ENCODE results near the gene DNAJB9. TPM values are rescaled to one million over a fixed set of nuclear protein-coding genes. Genes with fewer than 3 reads are reported as not detected.

The DNAJB9 gene
- total and polyA plus RNA-seq, 2 of the 13 experiments (the other 11 are each of a cell fraction or from before 2014, with no cell fraction given) = 8.6 to 16.4 TPM

DNA sequence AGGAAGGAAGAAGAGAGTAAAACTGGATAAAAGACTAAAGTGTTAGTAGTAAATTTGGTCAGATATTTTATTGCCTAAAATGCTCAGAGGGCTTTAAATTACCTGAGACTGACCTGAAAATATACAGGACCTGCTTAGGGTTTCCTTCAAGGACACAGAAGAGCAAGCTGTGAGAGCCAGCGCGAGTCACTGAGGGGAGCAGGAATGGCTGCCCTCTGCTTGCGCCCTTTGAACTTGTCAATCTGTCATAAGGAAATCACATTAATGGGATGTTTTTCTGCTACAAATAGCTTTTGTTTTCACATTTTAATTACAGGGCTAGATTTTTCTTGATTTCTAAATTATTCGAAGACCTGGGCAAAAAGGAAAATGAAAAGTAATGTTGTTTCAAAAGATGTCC lies 26.9 kb downstream of the DNAJB9 start (continued):
- TF ChIP-seq, protein P1, sequence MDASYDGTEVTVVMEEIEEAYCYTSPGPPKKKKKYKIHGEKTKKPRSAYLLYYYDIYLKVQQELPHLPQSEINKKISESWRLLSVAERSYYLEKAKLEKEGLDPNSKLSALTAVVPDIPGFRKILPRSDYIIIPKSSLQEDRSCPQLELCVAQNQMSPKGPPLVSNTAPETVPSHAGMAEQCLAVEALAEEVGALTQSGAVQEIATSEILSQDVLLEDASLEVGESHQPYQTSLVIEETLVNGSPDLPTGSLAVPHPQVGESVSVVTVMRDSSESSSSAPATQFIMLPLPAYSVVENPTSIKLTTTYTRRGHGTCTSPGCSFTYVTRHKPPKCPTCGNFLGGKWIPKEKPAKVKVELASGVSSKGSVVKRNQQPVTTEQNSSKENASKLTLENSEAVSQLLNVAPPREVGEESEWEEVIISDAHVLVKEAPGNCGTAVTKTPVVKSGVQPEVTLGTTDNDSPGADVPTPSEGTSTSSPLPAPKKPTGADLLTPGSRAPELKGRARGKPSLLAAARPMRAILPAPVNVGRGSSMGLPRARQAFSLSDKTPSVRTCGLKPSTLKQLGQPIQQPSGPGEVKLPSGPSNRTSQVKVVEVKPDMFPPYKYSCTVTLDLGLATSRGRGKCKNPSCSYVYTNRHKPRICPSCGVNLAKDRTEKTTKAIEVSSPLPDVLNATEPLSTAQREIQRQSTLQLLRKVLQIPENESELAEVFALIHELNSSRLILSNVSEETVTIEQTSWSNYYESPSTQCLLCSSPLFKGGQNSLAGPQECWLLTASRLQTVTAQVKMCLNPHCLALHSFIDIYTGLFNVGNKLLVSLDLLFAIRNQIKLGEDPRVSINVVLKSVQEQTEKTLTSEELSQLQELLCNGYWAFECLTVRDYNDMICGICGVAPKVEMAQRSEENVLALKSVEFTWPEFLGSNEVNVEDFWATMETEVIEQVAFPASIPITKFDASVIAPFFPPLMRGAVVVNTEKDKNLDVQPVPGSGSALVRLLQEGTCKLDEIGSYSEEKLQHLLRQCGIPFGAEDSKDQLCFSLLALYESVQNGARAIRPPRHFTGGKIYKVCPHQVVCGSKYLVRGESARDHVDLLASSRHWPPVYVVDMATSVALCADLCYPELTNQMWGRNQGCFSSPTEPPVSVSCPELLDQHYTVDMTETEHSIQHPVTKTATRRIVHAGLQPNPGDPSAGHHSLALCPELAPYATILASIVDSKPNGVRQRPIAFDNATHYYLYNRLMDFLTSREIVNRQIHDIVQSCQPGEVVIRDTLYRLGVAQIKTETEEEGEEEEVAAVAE (CRISPR knock-in tag; IDR thresholded peaks at IDR 0.05; ENCODE audit: borderline replicate concordance) = no peak

DNA sequence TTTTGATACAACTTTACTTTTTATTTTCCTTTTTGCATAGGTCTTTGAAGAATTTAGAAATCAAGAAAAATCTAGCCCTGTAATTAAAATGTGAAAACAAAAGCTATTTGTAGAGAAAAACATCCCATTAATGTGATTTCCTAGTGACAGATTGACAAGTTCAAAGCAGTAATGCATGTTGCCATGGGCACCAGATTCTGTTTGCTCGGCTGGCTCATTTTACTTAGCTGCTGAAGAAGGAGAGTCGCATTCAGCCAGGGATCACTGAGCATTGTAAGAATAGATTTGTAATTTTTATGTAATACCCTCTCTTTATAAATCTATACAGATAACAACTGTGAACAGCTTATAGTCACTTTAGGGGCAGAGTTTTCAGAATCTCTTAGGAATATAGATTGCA lies 28.5 kb downstream of the DNAJB9 start:
- Histone ChIP-seq H3K4me1 (ENCODE audit: insufficient read depth, low read length) (no peaks in the 10 kb centered on the region), H3K4me3 (replicated peaks in 1 of 3; ENCODE audit: insufficient read depth in 1 of 3, low read depth in 2 of 3, low read length in 3 of 3) (no peak overlapping the region), H3K27ac (ENCODE audit: extremely low read length, insufficient read depth, low read length) (no peak overlapping the region), H3K4me2 (ENCODE audit: low read depth, low read length) (no peak overlapping the region), H3K9ac (ENCODE audit: insufficient read depth, low read depth, low read length) (no peak overlapping the region), H3K36me3 (replicated peaks in 1 of 2; ENCODE audit: control insufficient read depth in 1 of 2, insufficient read depth in 2 of 2, low read length in 2 of 2) (no peaks in the 10 kb centered on the region), H3K79me2 (ENCODE audit: insufficient read depth, low read length) (no peaks in the 10 kb centered on the region), H3K27me3 (ENCODE audit: control insufficient read depth in 1 of 2, insufficient read depth in 2 of 2, low read length in 2 of 2) (peaks cover 3 to 20% of the 10 kb centered on the region in 2 experiments; a peak in 3 of 5 replicates), H3K9me3 (ENCODE audit: low read length) (no peaks in the 10 kb centered on the region), H4K20me1 (ENCODE audit: insufficient read depth, low read length) (no peaks in the 10 kb centered on the region), H2AFZ (ENCODE audit: low read length) (no peak overlapping the region)
- 3% methylated on average over 2 of the region's 2 CpGs for WGBS (ENCODE audit: low lambda C conversion rate)
- DNase-seq (ENCODE audit: low spot score) (no peak), FAIRE-seq (no peak), ATAC-seq (no peak)
- intact Hi-C loops (cut with micrococcal nuclease; ENCODE audit: unreplicated experiment) (no loop called here), in situ Hi-C loops (cut with HindIII; ENCODE audit: extremely low pct_ligation_motif_present, low pct_unique_long_range_greater_than_20kb) (no loop called here)
- TF ChIP-seq PPARG (CRISPR knock-in tag; conservative IDR thresholded peaks at IDR 0.05) = no peak
- no peak for TF ChIP-seq ARNT2 (CRISPR knock-in tag; IDR thresholded peaks at IDR 0.05; ENCODE audit: low read depth)
- no peak for TF ChIP-seq PITX1 (CRISPR knock-in tag; IDR thresholded peaks at IDR 0.05)
- no peak for TF ChIP-seq ZNF383 (CRISPR knock-in tag; IDR thresholded peaks at IDR 0.05; ENCODE audit: borderline replicate concordance)
- no TSS peak for BruUV-seq (replicated peaks)
- ChIA-PET CTCF (ENCODE audit: low intra/inter-chr PET ratio, low total read pairs) (no interaction called here), POLR2A (no interaction called here)
